ENCODE results near the gene POLN. TPM values are rescaled to one million over a fixed set of nuclear protein-coding genes. Genes with fewer than 3 reads are reported as not detected.

POLN gene
- total RNA-seq, 1 donor from 2014 or later, result 0.21 TPM

DNA sequence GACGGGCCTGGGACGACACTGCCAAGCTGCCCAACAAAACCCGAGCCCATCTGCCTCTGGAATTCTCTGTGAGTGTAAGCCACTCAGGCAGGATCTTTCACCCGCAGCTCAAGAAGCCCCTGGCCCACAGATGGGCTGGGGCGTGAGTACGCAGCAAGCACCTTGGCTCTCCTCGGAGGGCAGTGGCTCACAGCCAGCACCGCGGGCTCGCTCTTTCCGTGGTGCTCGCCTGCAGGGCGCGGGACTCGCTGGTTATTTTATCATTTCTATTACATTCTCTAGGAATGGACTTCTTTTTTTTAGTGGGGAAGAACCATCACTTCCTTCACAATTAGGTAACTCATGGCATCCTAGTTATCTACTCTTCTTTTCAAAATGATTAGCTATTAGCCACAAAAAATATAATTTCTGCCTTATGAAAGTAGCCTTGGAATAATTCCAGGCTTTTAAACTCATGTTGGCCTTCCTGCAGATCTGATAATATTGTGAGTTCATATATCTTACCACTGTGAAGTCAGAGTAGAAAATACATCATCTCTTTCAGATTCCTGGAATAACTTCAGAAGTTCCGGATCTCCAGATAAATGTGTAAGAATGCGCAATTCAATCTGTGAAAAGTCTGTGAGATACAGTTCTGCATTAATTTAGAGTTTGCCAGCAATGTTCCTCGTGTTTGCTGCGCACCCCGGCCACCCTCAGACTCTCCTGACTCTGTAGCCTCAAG, 114.2 kb downstream of the POLN start:
- Histone ChIP-seq H3K9me3 (peaks cover under 1 to 6% of the 10 kb centered on the region in 2 donors), H3K4me3 (no peak overlapping the region), H3K27ac (no peak overlapping the region), H3K27me3 (no peaks in the 10 kb centered on the region), H3K4me1 (no peaks in the 10 kb centered on the region), H3K36me3 (no peaks in the 10 kb centered on the region)
- intact Hi-C loops (cut with DNase I), result no loop called here
- DNase-seq (ENCODE audit: low spot score in 2 of 2), result no peak
- TF ChIP-seq, protein P1, sequence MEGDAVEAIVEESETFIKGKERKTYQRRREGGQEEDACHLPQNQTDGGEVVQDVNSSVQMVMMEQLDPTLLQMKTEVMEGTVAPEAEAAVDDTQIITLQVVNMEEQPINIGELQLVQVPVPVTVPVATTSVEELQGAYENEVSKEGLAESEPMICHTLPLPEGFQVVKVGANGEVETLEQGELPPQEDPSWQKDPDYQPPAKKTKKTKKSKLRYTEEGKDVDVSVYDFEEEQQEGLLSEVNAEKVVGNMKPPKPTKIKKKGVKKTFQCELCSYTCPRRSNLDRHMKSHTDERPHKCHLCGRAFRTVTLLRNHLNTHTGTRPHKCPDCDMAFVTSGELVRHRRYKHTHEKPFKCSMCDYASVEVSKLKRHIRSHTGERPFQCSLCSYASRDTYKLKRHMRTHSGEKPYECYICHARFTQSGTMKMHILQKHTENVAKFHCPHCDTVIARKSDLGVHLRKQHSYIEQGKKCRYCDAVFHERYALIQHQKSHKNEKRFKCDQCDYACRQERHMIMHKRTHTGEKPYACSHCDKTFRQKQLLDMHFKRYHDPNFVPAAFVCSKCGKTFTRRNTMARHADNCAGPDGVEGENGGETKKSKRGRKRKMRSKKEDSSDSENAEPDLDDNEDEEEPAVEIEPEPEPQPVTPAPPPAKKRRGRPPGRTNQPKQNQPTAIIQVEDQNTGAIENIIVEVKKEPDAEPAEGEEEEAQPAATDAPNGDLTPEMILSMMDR (IDR thresholded peaks at IDR 0.05), result no peak

DNA sequence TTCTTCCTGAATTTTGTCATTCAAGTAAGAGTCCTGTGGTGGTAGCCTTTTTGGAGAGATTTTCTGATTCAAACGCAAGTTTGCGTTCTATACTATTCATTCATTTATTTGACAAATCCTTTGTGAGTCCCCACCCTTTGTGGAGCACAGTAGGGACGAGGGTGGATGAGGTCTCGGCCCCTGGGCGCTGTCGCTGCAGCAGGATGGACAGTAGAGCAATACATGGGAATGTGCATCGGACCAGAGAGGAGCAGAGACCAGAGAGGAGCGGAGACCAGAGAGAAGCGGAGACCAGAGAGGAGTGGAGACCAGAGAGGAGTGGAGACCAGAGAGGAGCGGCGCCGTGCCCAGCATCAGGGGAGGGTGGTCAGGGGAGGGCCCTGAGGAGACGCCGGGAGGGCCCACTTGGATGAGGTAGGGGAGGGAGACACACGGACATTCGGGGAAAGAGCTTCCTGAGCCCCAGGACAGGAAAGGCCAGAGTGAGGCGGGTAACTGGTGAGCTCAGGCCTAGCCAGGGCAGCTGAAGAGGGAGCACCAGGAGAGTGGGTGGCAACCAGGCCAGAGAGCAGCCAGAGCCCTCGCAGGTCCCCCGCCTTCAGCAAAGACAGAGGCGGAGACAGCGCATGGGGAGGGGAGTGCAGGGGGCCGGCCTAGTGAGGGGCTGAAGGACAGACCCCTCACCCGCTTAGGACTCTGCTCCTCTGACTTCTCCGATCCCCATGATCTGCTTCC, 115.4 kb downstream of the POLN start:
- Histone ChIP-seq H3K27ac (no peak overlapping the region), H3K36me3 (no peaks in the 10 kb centered on the region), H3K4me3 (no peak overlapping the region), H3K27me3 (no peaks in the 10 kb centered on the region), H3K9me3 (no peaks in the 10 kb centered on the region), H3K4me1 (no peaks in the 10 kb centered on the region)
- DNase-seq (ENCODE audit: low spot score in 2 of 2), result no peak
- intact Hi-C loops (cut with DNase I), result no loop called here
- TF ChIP-seq, protein P1 (IDR thresholded peaks at IDR 0.05), result no peak

DNA sequence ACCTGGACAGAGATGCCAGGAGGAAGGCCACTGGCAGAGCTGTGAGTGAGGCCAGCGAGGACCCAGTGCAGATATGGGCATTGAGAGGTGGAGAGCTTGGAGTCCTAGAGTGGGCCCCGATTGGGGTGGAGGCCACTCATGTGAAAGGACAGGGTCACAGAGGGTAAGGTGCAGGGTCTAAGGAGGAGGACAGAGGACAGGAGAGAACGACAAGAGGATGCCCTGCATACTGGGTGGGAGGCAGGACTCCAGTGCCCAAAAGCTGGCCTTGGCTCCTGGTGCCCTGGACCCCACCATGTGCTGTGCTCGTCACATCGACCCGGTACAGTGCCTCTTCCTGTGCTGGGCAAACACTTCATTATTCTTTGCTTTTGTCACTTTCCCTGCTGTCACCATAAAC, 116.1 kb downstream of the POLN start:
- H3K27me3 ChIP-seq, result no peaks in the 10 kb centered on the region
- no peaks in the 10 kb centered on the region for H3K9me3 ChIP-seq
- intact Hi-C loops (cut with DNase I), result no loop called here
- H3K4me1 ChIP-seq, result no peaks in the 10 kb centered on the region
- no peak for DNase-seq (ENCODE audit: low spot score in 2 of 2)
- H3K4me3 ChIP-seq, result no peak overlapping the region
- H3K27ac ChIP-seq, result no peak overlapping the region
- TF ChIP-seq, protein P1 (IDR thresholded peaks at IDR 0.05), result no peak
- H3K36me3 ChIP-seq, result no peaks in the 10 kb centered on the region

DNA sequence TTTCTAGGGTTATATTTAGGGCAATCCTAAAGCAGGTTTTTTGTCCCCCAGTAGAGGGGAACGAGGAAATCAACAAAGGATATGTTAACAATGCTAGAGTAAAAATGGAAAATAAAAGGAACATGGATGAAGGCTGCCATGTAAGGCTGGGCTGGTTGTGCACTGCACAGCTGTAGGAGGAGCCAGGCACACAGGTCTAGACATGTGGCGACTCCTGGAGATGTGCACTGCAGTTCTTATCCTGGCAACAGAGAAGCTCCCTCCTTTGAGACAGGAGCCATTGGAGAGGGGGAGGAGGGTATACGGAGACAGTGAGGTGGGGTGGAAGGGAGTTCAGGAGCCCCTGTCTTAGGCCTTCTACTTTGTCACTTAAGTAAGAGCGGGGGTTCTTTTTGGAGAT, 116.9 kb downstream of the POLN start:
- intact Hi-C loops (cut with DNase I), result no loop called here
- DNase-seq (ENCODE audit: low spot score in 2 of 2), result no peak
- Histone ChIP-seq H3K9me3 (no peaks in the 10 kb centered on the region), H3K27ac (no peak overlapping the region), H3K27me3 (no peaks in the 10 kb centered on the region), H3K4me1 (no peaks in the 10 kb centered on the region), H3K4me3 (no peak overlapping the region), H3K36me3 (no peaks in the 10 kb centered on the region)
- TF ChIP-seq, protein P1 (IDR thresholded peaks at IDR 0.05), result no peak

DNA sequence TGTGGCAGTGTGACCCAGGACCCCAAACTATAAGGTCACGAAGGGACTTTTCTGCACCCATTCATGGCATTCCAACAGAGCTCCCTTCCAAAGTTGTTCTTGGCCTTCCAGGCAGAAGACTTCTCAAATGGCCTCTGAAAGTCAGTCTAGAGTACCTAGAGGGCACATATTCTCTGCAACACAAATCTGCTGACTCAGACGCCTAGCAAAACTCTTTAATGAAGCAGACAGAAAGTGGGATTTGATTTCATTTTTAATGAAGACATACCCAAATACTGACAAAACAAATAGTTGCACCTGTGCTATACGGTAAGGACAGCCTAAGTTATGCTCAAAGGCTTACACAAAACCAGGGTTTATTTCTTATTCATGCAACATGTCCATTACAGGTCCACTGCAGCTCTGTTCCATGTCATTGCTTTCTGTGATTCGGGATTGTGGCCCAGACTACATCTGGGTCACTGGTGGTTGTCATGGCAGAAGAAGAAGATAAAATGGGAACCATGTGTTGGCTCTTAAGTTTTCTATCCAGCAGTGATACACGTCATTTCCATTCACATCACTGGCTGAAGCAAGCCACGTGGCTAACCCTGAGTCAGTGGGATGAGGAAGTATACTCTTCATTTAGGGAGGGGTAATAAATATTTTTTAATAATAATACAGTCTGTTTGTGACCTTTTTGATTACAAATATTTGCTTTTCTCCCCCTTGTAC, 125.1 kb downstream of the POLN start:
- H3K4me3 ChIP-seq, result no peak overlapping the region
- H3K27me3 ChIP-seq, result no peaks in the 10 kb centered on the region
- H3K36me3 ChIP-seq, result no peaks in the 10 kb centered on the region
- no peaks in the 10 kb centered on the region for H3K4me1 ChIP-seq
- intact Hi-C loops (cut with DNase I), result no loop called here
- TF ChIP-seq, protein P1 (IDR thresholded peaks at IDR 0.05), result no peak
- H3K9me3 ChIP-seq, result no peaks in the 10 kb centered on the region
- H3K27ac ChIP-seq, result no peak overlapping the region
- DNase-seq (ENCODE audit: low spot score in 2 of 2), result no peak

Data from ascending aorta (tissue), 2 donors.